Kidney (tissue), 14 donors: ENCODE measurements around the gene TMEM131. TPM values are rescaled to one million over a fixed set of nuclear protein-coding genes. Genes with fewer than 3 reads are reported as not detected.

Experiments
- DNase-seq, 5 donors: peaks; one replicate each; pipeline ENCODE4 v3.0.0-alpha.2; 2013 to 2020
- FAIRE-seq: peaks from 2 replicates; lab custom pipeline; 2012; peaks lifted over from hg19 to GRCh38; lab: Jason Lieb, UNC
- H3K27ac ChIP-seq, 2 donors: one replicate each; pipeline ENCODE4 v1.7.0; 2013; ENCODE audit warnings: low read depth in 2 of 2, low read length in 2 of 2, inconsistent platforms in 1 of 2
- H3K27me3 ChIP-seq: one replicate; pipeline ENCODE4 v1.7.1; 2013; ENCODE audit warnings: low read length, inconsistent platforms; ENCODE audit not compliant: control insufficient read depth, insufficient read depth
- H3K36me3 ChIP-seq, 3 donors: one replicate each; pipeline versions ENCODE4 v1.7.0 to v1.7.1; 2013; ENCODE audit warnings: low read length in 3 of 3, control low read depth in 1 of 3, inconsistent platforms in 1 of 3; ENCODE audit not compliant: insufficient read depth in 3 of 3, control insufficient read depth in 2 of 3
- H3K4me1 ChIP-seq, 3 donors: one replicate each; pipeline versions ENCODE4 v1.7.0 to v1.7.1; 2013; ENCODE audit warnings: low read length in 3 of 3, inconsistent platforms in 1 of 3, low read depth in 1 of 3; ENCODE audit not compliant: control insufficient read depth in 2 of 3, insufficient read depth in 2 of 3
- H3K4me3 ChIP-seq, 3 donors: one replicate each; pipeline versions ENCODE4 v1.7.0 to v1.8.1; 2013; ENCODE audit warnings: low read length in 3 of 3, control low read depth in 1 of 3, inconsistent platforms in 1 of 3
- H3K9ac ChIP-seq, 3 donors: one replicate each; pipeline versions ENCODE4 v1.7.0 to v1.7.1; 2013; ENCODE audit warnings: low read length in 3 of 3, control low read depth in 1 of 3, inconsistent platforms in 1 of 3
- H3K9me3 ChIP-seq, 3 donors: one replicate each; pipeline versions ENCODE4 v1.7.0 to v1.7.1; 2013; ENCODE audit warnings: low read length in 3 of 3, control low read depth in 1 of 3, inconsistent platforms in 1 of 3; ENCODE audit not compliant: control insufficient read depth in 2 of 3, insufficient read depth in 1 of 3
- CTCF ChIP-seq: IDR thresholded peaks from 3 replicates; pipeline ENCODE4 v1.5.1; 2012; ENCODE audit warnings: mild to moderate bottlenecking, moderate library complexity, borderline replicate concordance; ENCODE audit not compliant: insufficient read depth; ENCODE audit errors: extremely low read depth
- intact Hi-C: fragments of 100-400 bp; cut with DNase I; formaldehyde crosslinking; loops from one replicate; pipeline ENCODE4 v1.11.1; 2022
- polyA plus RNA-seq: library from polyadenylated mRNA; stranded (reverse); fragments of 350-450 nt; fragmentation: Illumina TruSeq; extraction: RNeasy Lipid Tissue Mini Kit (QIAGEN cat#74804); gene quantifications from one replicate; pipeline ENCODE4 v1.2.3, GENCODE V29; 2014; ENCODE audit warnings: low read depth, low replicate concordance; ENCODE audit not compliant: insufficient read depth
- total RNA-seq: library from RNA; stranded (reverse); fragmentation: NEBNext Ultra II Directional; extraction: Animal tissue kit (Norgen Biotek cat#: 25700); gene quantifications from one replicate; pipeline ENCODE4 v1.2.1, GENCODE V29; 2021
- donor health status: control.
- donor health status: control.
- donor health status: control.
- donor health status: control.
- donor health status: control.
- donor health status: DM: yes; HTN: yes; CAD: no.
- donor health status: Normal renal cell carcinoma (clear cell type).

Gene TMEM131
- total and polyA plus RNA-seq, 2 donors from 2014 or later, result 8.0 to 38.4 TPM

GRCh38 chr2:97845133-97845532 is 150.6 kb downstream of the TMEM131 start:
- intact Hi-C loops, result no loop called here
- no peak for FAIRE-seq

GRCh38 chr2:97844311-97844859 is 151.4 kb downstream of the TMEM131 start:
- DNase-seq (no peak), FAIRE-seq (no peak)
- Histone ChIP-seq H3K27ac (no peak overlapping the region), H3K4me3 (no peak overlapping the region), H3K4me1 (no peaks in the 10 kb centered on the region), H3K36me3 (peaks cover 3 to 6% (median 5%) of the 10 kb centered on the region in 3 donors), H3K9me3 (no peaks in the 10 kb centered on the region), H3K27me3 (no peaks in the 10 kb centered on the region), H3K9ac (no peak overlapping the region)
- TF ChIP-seq CTCF, result no peak
- intact Hi-C loops, result no loop called here

More at GRCh38 chr2:97845133-97845532, 150.6 kb downstream of the TMEM131 start:
- no peak for TF ChIP-seq CTCF
- no peaks in the 10 kb centered on the region for H3K9me3 ChIP-seq
- no peak for DNase-seq
- no peaks in the 10 kb centered on the region for H3K27me3 ChIP-seq
- H3K4me3 ChIP-seq, result no peak overlapping the region
- H3K4me1 ChIP-seq, result no peaks in the 10 kb centered on the region
- peaks cover 3 to 6% (median 5%) of the 10 kb centered on the region in 3 donors for H3K36me3 ChIP-seq
- no peak overlapping the region for H3K9ac ChIP-seq
- no peak overlapping the region for H3K27ac ChIP-seq

GRCh38 chr2:97840198-97840597 is 155.6 kb downstream of the TMEM131 start:
- intact Hi-C loops, result no loop called here
- Histone ChIP-seq H3K36me3 (peaks cover 3 to 6% (median 5%) of the 10 kb centered on the region in 3 donors), H3K9ac (no peak overlapping the region), H3K4me3 (no peak overlapping the region), H3K4me1 (no peaks in the 10 kb centered on the region), H3K27me3 (no peaks in the 10 kb centered on the region), H3K27ac (no peak overlapping the region), H3K9me3 (no peaks in the 10 kb centered on the region)
- no peak for TF ChIP-seq CTCF
- DNase-seq, result no peak
- FAIRE-seq, result no peak

DNA sequence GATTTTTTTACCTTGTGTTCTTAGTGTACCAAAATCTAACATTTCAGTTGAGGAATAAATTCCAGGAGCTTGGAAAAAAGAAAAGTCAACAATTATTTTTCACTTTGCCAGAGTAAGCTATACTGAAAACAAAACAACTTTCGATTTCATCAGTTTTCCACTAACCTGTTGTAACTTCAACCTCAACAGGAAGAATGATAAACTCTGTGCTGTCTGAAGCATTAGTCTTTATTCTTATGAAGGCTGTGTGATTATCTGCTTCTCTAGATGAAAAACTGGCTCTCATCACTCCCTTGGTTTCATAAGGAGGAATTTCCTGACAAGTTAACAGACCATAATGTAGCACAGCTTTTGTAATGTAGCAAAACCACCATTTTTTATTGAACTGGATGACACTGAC is 161.1 kb downstream of the TMEM131 start:
- DNase-seq, result no peak
- no peak overlapping the region for H3K27ac ChIP-seq
- no peaks in the 10 kb centered on the region for H3K9me3 ChIP-seq
- peaks cover 0 to 3% (median 2%) of the 10 kb centered on the region in 3 donors for H3K36me3 ChIP-seq
- H3K27me3 ChIP-seq, result no peaks in the 10 kb centered on the region
- no peak for FAIRE-seq
- H3K9ac ChIP-seq, result no peak overlapping the region
- H3K4me3 ChIP-seq, result no peak overlapping the region
- H3K4me1 ChIP-seq, result no peaks in the 10 kb centered on the region
- TF ChIP-seq CTCF, result no peak
- intact Hi-C loops, result no loop called here
